ENCODE measurements around the gene ELOVL6.

DNA sequence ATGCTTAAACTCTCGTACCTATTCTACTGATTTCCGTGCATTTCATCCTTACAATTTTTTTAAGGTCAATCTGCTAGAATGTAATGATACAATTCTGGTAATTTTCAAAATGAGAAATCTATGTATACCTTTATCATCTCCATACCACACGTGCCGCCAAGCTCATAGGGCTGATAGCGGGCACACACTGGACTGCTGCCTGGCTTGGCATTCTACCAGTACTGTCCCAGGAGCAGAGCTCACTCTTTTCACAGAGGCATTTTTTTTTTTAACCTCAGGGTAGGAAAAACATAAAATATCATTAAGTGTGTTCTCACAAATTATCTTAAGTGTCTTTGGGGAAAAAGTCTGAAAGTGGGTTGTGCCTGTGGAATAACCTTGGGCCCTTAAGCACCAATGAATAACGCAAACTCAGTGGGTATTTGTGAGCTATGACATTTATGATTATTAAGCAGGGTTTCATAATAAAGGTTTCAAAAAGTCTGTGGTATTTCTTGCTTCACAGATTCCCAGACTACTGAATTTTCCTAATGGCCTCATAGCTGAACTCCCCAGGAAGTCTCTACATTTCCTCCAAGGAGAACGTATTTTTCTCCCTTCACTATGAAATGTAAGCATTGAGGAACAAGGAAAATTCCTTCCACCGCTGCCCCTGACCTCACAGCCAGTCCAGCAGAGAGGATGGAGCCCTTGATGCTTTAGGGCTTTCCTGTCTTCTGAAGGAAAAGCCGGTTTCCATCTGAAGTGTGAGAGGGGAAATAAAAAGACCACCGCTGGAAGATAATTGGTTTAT lies 125.2 kb downstream of the ELOVL6 start:
- TF ChIP-seq POLR2A (IDR thresholded peaks at IDR 0.05) (no peak), POLR2AphosphoS5 (IDR thresholded peaks at IDR 0.05) (no peak), EP300 (IDR thresholded peaks at IDR 0.05) (no peak)
- TF ChIP-seq, protein P1, sequence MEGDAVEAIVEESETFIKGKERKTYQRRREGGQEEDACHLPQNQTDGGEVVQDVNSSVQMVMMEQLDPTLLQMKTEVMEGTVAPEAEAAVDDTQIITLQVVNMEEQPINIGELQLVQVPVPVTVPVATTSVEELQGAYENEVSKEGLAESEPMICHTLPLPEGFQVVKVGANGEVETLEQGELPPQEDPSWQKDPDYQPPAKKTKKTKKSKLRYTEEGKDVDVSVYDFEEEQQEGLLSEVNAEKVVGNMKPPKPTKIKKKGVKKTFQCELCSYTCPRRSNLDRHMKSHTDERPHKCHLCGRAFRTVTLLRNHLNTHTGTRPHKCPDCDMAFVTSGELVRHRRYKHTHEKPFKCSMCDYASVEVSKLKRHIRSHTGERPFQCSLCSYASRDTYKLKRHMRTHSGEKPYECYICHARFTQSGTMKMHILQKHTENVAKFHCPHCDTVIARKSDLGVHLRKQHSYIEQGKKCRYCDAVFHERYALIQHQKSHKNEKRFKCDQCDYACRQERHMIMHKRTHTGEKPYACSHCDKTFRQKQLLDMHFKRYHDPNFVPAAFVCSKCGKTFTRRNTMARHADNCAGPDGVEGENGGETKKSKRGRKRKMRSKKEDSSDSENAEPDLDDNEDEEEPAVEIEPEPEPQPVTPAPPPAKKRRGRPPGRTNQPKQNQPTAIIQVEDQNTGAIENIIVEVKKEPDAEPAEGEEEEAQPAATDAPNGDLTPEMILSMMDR (IDR thresholded peaks at IDR 0.05), result no peak
